HG02885 (cell line): ENCODE results near the gene INO80.
"Not testable (repeated sequence)": the region's sequence is repeated elsewhere in the genome, so short reads cannot be mapped to it uniquely, and the experiment has no call there.

ENCODE experiments used
- ATAC-seq: cut with Tn5 transposase; IDR thresholded peaks from one replicate; pipeline ENCODE4 v1.9.1; 2021; ENCODE audit warnings: mild to moderate bottlenecking; ENCODE audit not compliant: unreplicated experiment, poor library complexity

The INO80 gene

GRCh38 chr15:41116116-41116961 is at the start of gene INO80:
TSS of gene INO80 (minus strand) at chr15:41116280. CDS start at chr15:41096310, 19,970 bp downstream.
- ATAC-seq: peak; percentile 80

- ATAC-seq: no peak
Measured at GRCh38 chr15:41161736-41162135, 45.7 kb upstream of the INO80 start.

- ATAC-seq: no peak
Measured at GRCh38 chr15:41161336-41161735, 45.3 kb upstream of the INO80 start.

GRCh38 chr15:41160639-41161315 is 44.7 kb upstream of the INO80 start:
- ATAC-seq: no peak

- ATAC-seq: no peak
Measured at GRCh38 chr15:41154412-41154811, 38.3 kb upstream of the INO80 start.

GRCh38 chr15:41153733-41154132 is 37.7 kb upstream of the INO80 start:
- ATAC-seq: no peak

GRCh38 chr15:41151451-41152005 is 35.4 kb upstream of the INO80 start:
- no peak for ATAC-seq

GRCh38 chr15:41150279-41150678 is 34.2 kb upstream of the INO80 start:
- no peak for ATAC-seq

GRCh38 chr15:41148065-41148464 is 32.0 kb upstream of the INO80 start:
- no peak for ATAC-seq

GRCh38 chr15:41139619-41140018 is 23.5 kb upstream of the INO80 start:
- ATAC-seq: no peak

GRCh38 chr15:41139112-41139511 is 23.0 kb upstream of the INO80 start:
- not testable (repeated sequence) for ATAC-seq

GRCh38 chr15:41135580-41135979 is 19.5 kb upstream of the INO80 start:
- ATAC-seq: not testable (repeated sequence)

- ATAC-seq: no peak
Measured at GRCh38 chr15:41133454-41133853, 17.4 kb upstream of the INO80 start.

- not testable (repeated sequence) for ATAC-seq
Measured at GRCh38 chr15:41132094-41132493, 16.0 kb upstream of the INO80 start.

GRCh38 chr15:41128174-41128902 is 12.3 kb upstream of the INO80 start:
- ATAC-seq: no peak

- ATAC-seq: no peak
Measured at GRCh38 chr15:41125931-41126642, 10.0 kb upstream of the INO80 start.

GRCh38 chr15:41125063-41125669 is 9.1 kb upstream of the INO80 start:
- ATAC-seq: no peak

GRCh38 chr15:41124058-41124457 is 8.0 kb upstream of the INO80 start:
- ATAC-seq: no peak

- ATAC-seq: no peak
Measured at GRCh38 chr15:41122849-41123248, 6.8 kb upstream of the INO80 start.

GRCh38 chr15:41121951-41122350 is 5.9 kb upstream of the INO80 start:
- ATAC-seq: no peak
